ENCODE data around the gene KRTAP12-3.
"Not testable (repeated sequence)": the region's sequence is repeated elsewhere in the genome, so short reads cannot be mapped to it uniquely, and the experiment has no call there.

The KRTAP12-3 gene

DNA sequence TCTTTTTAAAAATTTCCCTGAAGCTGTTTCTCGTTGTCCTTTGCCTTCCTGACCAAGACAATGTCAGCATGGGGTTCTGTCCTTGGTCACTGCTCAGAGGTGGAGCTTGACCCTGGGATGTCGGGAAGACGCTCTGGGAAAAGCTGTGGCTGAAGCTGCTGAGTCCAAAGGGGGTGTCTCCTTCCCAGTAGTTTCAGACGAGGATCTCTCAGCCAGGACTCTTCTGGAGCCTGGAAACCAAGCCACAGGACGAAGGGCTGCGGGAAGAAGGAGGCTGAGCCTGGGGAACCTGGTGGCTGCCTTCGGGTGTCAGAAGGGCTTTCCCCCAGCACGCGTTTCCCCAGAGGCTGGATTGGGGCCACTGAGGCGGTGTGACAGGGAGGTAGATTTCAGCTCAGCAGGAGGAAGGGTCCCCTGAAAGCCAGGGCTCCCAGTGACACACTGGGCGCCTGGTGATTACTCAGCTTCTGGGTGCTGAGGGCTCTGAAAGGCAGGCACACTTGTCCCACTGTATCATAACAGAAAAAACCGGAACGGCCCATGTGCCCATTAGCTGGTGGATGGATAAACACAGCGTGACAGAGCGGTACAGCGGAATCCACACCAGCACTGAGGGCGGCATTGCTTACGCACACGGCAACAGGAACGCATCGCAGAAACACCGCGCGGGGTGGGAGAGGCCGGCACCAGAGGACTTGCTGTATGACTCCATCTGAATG is 29.3 kb downstream of the KRTAP12-3 start:
- TF ChIP-seq, protein P1, sequence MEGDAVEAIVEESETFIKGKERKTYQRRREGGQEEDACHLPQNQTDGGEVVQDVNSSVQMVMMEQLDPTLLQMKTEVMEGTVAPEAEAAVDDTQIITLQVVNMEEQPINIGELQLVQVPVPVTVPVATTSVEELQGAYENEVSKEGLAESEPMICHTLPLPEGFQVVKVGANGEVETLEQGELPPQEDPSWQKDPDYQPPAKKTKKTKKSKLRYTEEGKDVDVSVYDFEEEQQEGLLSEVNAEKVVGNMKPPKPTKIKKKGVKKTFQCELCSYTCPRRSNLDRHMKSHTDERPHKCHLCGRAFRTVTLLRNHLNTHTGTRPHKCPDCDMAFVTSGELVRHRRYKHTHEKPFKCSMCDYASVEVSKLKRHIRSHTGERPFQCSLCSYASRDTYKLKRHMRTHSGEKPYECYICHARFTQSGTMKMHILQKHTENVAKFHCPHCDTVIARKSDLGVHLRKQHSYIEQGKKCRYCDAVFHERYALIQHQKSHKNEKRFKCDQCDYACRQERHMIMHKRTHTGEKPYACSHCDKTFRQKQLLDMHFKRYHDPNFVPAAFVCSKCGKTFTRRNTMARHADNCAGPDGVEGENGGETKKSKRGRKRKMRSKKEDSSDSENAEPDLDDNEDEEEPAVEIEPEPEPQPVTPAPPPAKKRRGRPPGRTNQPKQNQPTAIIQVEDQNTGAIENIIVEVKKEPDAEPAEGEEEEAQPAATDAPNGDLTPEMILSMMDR (IDR thresholded peaks at IDR 0.05; ENCODE audit: control insufficient read depth, insufficient read depth, low read depth, low read length, missing control alignments) = no peak
- no peak overlapping the region for H3K4me3 ChIP-seq (ENCODE audit: control insufficient read depth, low read depth, low read length)
- DNase-seq (ENCODE audit: low read depth) = no peak

DNA sequence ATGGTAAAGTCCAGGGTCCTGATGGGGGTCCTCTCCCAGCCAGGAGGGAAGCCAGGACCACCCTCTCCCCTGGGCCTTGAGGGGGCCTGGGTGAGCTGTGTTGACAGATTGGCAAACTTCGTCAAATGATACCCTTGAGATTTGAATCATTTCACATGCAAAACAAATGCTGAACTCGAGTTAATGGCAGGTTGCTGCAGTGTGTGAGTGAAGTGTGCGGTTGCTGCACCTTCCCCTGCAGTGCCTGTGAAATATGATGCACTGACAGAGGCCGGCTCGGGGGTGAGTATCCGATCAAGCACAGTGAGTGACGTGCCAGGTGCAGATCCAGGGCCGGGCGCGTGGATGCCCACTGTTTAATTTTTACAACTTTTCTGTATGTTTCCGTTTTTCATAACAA is 29.9 kb downstream of the KRTAP12-3 start:
- DNase-seq (ENCODE audit: low read depth) = no peak
- TF ChIP-seq, protein P1 (IDR thresholded peaks at IDR 0.05; ENCODE audit: control insufficient read depth, insufficient read depth, low read depth, low read length, missing control alignments) = no peak
- H3K4me3 ChIP-seq (ENCODE audit: control insufficient read depth, low read depth, low read length) = no peak overlapping the region

DNA sequence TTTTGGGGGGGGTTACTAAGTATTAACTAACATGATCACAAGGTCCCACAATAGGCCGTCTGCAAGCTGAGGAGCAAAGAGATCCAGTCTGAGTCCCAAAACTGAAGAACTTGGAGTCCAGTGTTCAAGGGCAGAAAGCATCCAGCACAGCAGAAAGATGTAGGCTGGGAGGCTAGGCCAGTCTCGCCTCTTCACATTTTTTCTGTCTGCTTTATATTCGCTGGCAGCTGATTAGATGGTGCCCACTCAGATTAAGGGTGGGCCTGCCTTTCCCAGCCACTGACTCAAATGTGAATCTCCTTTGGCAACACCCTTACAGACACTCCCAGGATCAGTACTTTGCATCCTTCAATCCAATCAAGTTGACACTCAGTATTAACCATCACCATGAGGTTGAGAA is 32.0 kb downstream of the KRTAP12-3 start:
- H3K4me3 ChIP-seq (ENCODE audit: control insufficient read depth, low read depth, low read length); DNase-seq (ENCODE audit: low read depth): not testable (repeated sequence)

DNA sequence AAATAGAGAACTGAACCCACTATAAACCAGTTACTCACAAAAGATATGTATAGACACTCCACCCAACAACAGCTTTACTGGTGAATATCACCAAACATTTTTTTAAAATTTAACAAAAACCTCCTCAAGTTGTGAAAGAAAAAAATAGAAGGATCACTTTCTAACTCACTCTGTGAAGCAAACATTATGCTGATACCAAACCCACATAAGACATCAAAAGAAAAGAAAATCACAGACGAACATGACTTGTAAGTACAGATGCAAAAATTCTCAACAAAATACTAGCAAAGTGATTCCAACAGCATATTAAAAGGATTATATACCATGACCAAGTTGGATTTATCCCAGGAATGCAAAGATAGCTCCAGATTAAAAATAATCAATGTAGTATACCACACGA is 34.0 kb downstream of the KRTAP12-3 start:
- no peak for DNase-seq (ENCODE audit: low read depth)
- no peak overlapping the region for H3K4me3 ChIP-seq (ENCODE audit: control insufficient read depth, low read depth, low read length)
- TF ChIP-seq, protein P1 (IDR thresholded peaks at IDR 0.05; ENCODE audit: control insufficient read depth, insufficient read depth, low read depth, low read length, missing control alignments) = no peak

DNA sequence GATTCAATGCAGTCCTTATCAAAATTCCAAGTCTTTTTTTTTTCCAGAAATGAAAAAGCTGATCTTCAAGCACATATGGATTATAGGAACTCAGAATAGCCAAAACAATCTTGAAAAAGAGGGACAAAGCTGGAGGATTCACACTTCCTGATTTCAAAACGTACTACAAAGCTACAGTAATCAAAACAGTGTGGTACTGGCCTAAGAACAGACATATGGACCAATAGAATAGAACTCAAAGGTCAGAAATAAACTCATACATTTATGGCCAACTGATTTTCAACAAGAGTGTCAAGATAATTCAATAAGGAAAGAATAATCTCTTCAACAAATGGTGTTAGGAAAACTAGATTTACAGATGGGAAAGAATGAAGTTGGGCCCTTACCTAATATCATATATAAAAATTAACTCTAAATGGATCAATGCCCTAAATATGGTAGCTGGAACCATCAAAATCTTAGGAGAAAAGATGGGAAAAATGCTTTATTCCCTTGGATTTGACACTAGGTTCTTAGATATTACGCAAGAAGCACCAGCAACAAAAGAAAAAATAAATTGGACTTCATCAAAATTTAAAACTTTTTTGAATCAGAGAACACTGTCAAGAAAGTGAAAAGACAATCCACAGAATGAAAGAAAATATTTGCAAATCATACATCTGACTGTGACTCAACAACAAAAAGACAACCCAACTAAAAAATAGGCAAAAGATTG is 35.2 kb downstream of the KRTAP12-3 start:
- no peak for DNase-seq (ENCODE audit: low read depth)
- H3K4me3 ChIP-seq (ENCODE audit: control insufficient read depth, low read depth, low read length) = no peak overlapping the region
- TF ChIP-seq, protein P1 (IDR thresholded peaks at IDR 0.05; ENCODE audit: control insufficient read depth, insufficient read depth, low read depth, low read length, missing control alignments) = no peak

DNA sequence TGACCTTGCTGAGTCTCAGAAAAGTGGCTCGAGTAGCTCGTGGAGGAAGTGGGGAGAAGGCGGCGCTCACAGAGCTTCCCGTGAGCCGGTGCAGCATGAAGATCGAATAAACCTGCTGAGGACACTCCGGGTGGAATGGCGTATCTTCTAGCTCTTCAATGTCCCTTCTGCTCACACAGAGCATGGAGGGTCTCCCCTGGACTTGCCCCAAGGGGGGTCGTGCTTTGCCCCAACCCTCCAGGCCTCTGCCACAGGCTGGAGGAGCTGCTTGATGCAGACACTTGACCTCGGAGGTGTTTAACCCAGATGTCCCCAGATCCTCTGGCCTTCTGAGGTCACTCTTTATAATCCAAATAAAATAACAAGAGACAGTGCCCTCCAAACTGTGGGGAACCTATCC is 37.0 kb downstream of the KRTAP12-3 start:
- no peak overlapping the region for H3K4me3 ChIP-seq (ENCODE audit: control insufficient read depth, low read depth, low read length)
- DNase-seq (ENCODE audit: low read depth) = no peak
- TF ChIP-seq, protein P1 (IDR thresholded peaks at IDR 0.05; ENCODE audit: control insufficient read depth, insufficient read depth, low read depth, low read length, missing control alignments) = no peak

DNA sequence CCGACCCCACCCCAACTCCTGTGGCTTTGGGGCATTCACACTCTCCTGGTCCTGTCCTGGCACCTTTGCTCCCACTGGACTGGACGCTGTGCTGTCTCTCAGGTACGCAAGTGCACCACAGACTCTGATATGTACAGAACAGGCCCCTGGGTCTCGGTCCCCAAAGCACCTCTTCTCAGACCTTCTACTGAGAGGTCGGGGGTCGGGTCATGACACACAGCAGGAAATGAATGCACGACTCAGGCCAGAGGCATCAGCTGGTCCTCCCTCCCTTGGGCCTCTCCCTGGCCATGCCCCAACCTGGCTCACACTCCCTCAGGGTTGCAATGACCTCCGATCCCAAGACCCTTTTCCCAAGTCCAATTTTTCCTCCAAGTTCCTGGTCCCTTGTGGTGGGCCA is 37.5 kb downstream of the KRTAP12-3 start:
- no peak overlapping the region for H3K4me3 ChIP-seq (ENCODE audit: control insufficient read depth, low read depth, low read length)
- no peak for DNase-seq (ENCODE audit: low read depth)
- TF ChIP-seq, protein P1 (IDR thresholded peaks at IDR 0.05; ENCODE audit: control insufficient read depth, insufficient read depth, low read depth, low read length, missing control alignments) = no peak

Measured in AG09309 (cell line).